Right atrium auricular region (tissue), 2 donors: ENCODE results near the gene ACSBG1. TPM values are rescaled to one million over a fixed set of nuclear protein-coding genes. Genes with fewer than 3 reads are reported as not detected.
A peak's percentile ranks its signal among the peaks of the same experiment; 100 is the strongest.

Source experiments
- DNase-seq: peaks from one replicate; pipeline ENCODE4 v3.0.0-alpha.2; 2019; ENCODE audit warnings: low spot score
- H3K27ac ChIP-seq, 2 donors: fragments of 200-600 bp; sonication (generic); 1 replicate in 1 of 2; 2 replicates in 1 of 2; pipeline ENCODE4 v1.5.1; 2016 to 2019
- H3K27me3 ChIP-seq, 2 donors: fragments of 200-600 bp; sonication (generic); one replicate each; pipeline versions ENCODE4 v1.5.1 to v1.6.0; 2017 to 2019
- H3K36me3 ChIP-seq: fragments of 200-600 bp; sonication (generic); one replicate; pipeline ENCODE4 v1.5.1; 2016
- H3K4me1 ChIP-seq, 2 donors: fragments of 200-600 bp; sonication (generic); one replicate each; pipeline versions ENCODE4 v1.5.1 to v1.6.0; 2017 to 2019
- H3K4me3 ChIP-seq, 2 donors: fragments of 200-600 bp; sonication (generic); 1 replicate in 1 of 2; 2 replicates in 1 of 2; pipeline ENCODE4 v1.5.1; 2017 to 2019; ENCODE audit warnings: mild to moderate bottlenecking in 1 of 2, moderate library complexity in 1 of 2
- H3K9me3 ChIP-seq, 2 donors: fragments of 200-600 bp; sonication (generic); one replicate each; pipeline ENCODE4 v1.5.1; 2019
- total RNA-seq, 2 donors: library from RNA; depleted of rRNA; stranded (reverse); fragments of >200 nt; gene quantifications; one replicate each; pipeline ENCODE4 v1.1.0, GENCODE V29; 2016
- TF ChIP-seq, protein P1 (sequence below), 2 donors: fragments of 200-600 bp; sonication (generic); IDR thresholded peaks; one replicate each; pipeline ENCODE4 v1.5.1; 2019; ENCODE audit warnings: antibody characterized with exemption in 2 of 2

The ACSBG1 gene
- total RNA-seq, 2 donors from 2014 or later = not detected

GRCh38 chr15:78264304-78265136, 30.2 kb upstream of the ACSBG1 start, which contains the start of gene DNAJA4:
TSS of gene DNAJA4 (plus strand) at chr15:78264562. CDS start at chr15:78264764, 202 bp downstream.
- Histone ChIP-seq H3K36me3 (no peaks in the 10 kb centered on the region), H3K4me1 (peaks cover 0 to 21% of the 10 kb centered on the region in 2 donors), H3K9me3 (no peaks in the 10 kb centered on the region), H3K27me3 (no peaks in the 10 kb centered on the region), H3K4me3 (peak within 1 kb of the TSS; percentile 61 to 67), H3K27ac (peak within 1 kb of the TSS; percentile 90 to 96)
- peak; percentile 66 for DNase-seq
- TF ChIP-seq, protein P1, sequence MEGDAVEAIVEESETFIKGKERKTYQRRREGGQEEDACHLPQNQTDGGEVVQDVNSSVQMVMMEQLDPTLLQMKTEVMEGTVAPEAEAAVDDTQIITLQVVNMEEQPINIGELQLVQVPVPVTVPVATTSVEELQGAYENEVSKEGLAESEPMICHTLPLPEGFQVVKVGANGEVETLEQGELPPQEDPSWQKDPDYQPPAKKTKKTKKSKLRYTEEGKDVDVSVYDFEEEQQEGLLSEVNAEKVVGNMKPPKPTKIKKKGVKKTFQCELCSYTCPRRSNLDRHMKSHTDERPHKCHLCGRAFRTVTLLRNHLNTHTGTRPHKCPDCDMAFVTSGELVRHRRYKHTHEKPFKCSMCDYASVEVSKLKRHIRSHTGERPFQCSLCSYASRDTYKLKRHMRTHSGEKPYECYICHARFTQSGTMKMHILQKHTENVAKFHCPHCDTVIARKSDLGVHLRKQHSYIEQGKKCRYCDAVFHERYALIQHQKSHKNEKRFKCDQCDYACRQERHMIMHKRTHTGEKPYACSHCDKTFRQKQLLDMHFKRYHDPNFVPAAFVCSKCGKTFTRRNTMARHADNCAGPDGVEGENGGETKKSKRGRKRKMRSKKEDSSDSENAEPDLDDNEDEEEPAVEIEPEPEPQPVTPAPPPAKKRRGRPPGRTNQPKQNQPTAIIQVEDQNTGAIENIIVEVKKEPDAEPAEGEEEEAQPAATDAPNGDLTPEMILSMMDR (IDR thresholded peaks at IDR 0.05) = peak in 1 of 2 donors; percentile 51

DNA sequence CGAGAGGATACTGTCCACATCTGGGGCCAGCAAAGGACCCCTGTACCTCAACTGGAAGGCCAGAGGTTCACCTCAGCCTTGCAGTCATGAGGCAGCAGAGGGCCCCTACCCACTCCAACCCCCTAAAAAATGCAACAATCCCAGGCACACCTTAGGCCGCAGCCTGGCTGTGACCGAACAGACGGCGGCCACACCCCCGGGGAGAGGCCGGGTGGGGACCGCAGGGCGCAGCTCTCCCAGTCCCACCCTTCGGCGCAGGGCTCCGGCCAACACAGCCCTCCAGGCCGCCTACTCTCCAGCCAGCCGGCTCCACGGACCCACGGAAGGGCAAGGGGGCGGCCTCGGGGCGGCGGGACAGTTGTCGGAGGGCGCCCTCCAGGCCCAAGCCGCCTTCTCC, 29.5 kb upstream of the ACSBG1 start:
- no peak for DNase-seq
- H3K4me3 ChIP-seq = peak overlapping the region; percentile 61 to 67
- TF ChIP-seq, protein P1 (IDR thresholded peaks at IDR 0.05) = no peak
- peaks cover 0 to 21% of the 10 kb centered on the region in 2 donors for H3K4me1 ChIP-seq
- H3K27ac ChIP-seq = peak overlapping the region; percentile 90 to 96
- H3K36me3 ChIP-seq = no peaks in the 10 kb centered on the region
- H3K27me3 ChIP-seq = no peaks in the 10 kb centered on the region
- no peaks in the 10 kb centered on the region for H3K9me3 ChIP-seq

DNA sequence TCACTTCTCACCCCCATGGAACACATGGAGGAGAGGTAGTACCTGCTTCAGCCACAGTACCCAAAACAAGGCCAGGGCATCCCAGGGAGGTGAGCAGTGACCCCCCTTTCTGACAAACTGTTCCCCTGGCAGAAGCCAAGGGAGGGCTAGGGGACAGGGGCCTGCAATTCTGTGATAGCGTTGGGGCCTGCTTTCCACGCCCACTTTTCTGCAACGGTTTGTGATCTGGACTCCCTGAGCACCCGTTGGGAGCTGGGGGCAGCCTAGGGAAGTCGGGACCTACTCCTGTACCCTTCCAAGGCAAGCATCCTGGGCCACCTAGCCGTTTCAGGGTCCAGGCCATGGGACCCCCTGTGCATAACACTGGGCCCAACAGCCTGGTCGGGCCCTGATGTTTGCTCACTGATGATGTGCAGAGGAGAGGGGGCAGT, 29.0 kb upstream of the ACSBG1 start:
- Histone ChIP-seq H3K36me3 (no peaks in the 10 kb centered on the region), H3K27ac (peak overlapping the region; percentile 90 to 96), H3K9me3 (no peaks in the 10 kb centered on the region), H3K27me3 (no peaks in the 10 kb centered on the region), H3K4me3 (no peak overlapping the region), H3K4me1 (peaks cover 0 to 21% of the 10 kb centered on the region in 2 donors)
- TF ChIP-seq, protein P1 (IDR thresholded peaks at IDR 0.05) = no peak
- DNase-seq = no peak

- TF ChIP-seq, protein P1 (IDR thresholded peaks at IDR 0.05) = no peak
- no peak for DNase-seq
- Histone ChIP-seq H3K27ac (no peak overlapping the region), H3K4me3 (no peak overlapping the region), H3K27me3 (no peaks in the 10 kb centered on the region), H3K9me3 (no peaks in the 10 kb centered on the region), H3K4me1 (peaks cover 0 to 13% of the 10 kb centered on the region in 2 donors), H3K36me3 (no peaks in the 10 kb centered on the region)
Measured at GRCh38 chr15:78261062-78261461, 26.7 kb upstream of the ACSBG1 start.

DNA sequence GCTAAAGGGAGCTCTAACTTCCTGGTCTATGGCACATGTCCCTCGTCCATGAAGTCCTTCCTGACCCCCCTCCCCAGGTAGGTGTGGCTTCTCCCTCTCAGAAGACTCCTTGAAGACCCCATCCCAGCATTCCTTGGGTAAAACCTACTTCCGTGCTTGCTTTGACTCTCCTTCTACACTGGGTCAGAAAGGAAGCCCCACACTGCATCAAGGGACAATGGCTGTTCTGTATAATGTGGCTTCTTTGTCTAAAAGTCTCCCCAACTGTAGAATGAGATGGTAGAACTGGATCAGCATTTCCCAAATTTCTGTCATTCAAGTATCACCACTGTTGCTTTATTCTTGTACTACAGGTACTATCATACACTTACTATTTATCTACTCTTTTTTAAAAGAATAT, 26.1 kb upstream of the ACSBG1 start:
- Histone ChIP-seq H3K27ac (no peak overlapping the region), H3K4me3 (no peak overlapping the region), H3K27me3 (no peaks in the 10 kb centered on the region), H3K9me3 (no peaks in the 10 kb centered on the region), H3K36me3 (no peaks in the 10 kb centered on the region), H3K4me1 (peaks cover 0 to 11% of the 10 kb centered on the region in 2 donors)
- no peak for DNase-seq
- TF ChIP-seq, protein P1 (IDR thresholded peaks at IDR 0.05) = no peak
